H1 (cell line): ENCODE data around the gene FAM227B. TPM values are rescaled to one million over a fixed set of nuclear protein-coding genes. Genes with fewer than 3 reads are reported as not detected.

Experiments used
- ATF2 ChIP-seq: IDR thresholded peaks from 2 replicates; pipeline ENCODE4 v1.6.1; 2012; ENCODE audit warnings: low read length, inconsistent platforms
- CHD7 ChIP-seq: fragments of 300-600 bp; sonication (generic); IDR thresholded peaks from 2 replicates; pipeline ENCODE4 v1.7.1; 2012; ENCODE audit warnings: low read length, moderate library complexity, mild to moderate bottlenecking, inconsistent platforms; ENCODE audit not compliant: insufficient replicate concordance
- EZH2 ChIP-seq: fragments of 200-600 bp; sonication (generic); IDR thresholded peaks from 2 replicates; pipeline ENCODE4 v1.7.1; 2012; ENCODE audit warnings: low read depth, mild to moderate bottlenecking, moderate library complexity, low read length, inconsistent platforms; ENCODE audit not compliant: severe bottlenecking
- KDM5A ChIP-seq: fragments of 200-600 bp; IDR thresholded peaks from 2 replicates; pipeline ENCODE4 v1.7.1; 2012; ENCODE audit warnings: mild to moderate bottlenecking, low read length, inconsistent platforms, mixed read lengths
- POU5F1 ChIP-seq: IDR thresholded peaks from 2 replicates; pipeline ENCODE4 v1.6.1; 2011; ENCODE audit warnings: low read depth, mild to moderate bottlenecking, low read length, moderate library complexity
- TCF12 ChIP-seq: IDR thresholded peaks from 2 replicates; pipeline ENCODE4 v1.6.1; 2011; ENCODE audit warnings: low read depth, mild to moderate bottlenecking, low read length
- polyA plus RNA-seq, 7 experiments: library from polyadenylated mRNA; depleted of rRNA in 3 of 7; stranded (reverse) in 5 of 7; unstranded in 2 of 7; fragments of >200 nt in 5 of 7; fragments of 200-250 nt in 2 of 7; gene quantifications; 1 replicate in 5 of 7; 2 replicates in 1 of 7; 4 replicates in 1 of 7; pipeline versions ENCODE4 v1.2.1 to v1.2.3, GENCODE V29; 2011 to 2013; ENCODE audit warnings: missing spikeins in 2 of 7, mixed read lengths in 2 of 7
- total RNA-seq: library from RNA; stranded (reverse); fragmentation: NEBNext Ultra II Directional; extraction: Animal tissue kit (Norgen Biotek cat#: 25700); gene quantifications from 2 replicates; pipeline ENCODE4 v1.2.1, GENCODE V29; 2021

Gene FAM227B
- total and polyA plus RNA-seq, 2 of the 8 experiments (the other 6 are each of a cell fraction or from before 2014, with no cell fraction given) = 4.0 to 6.5 TPM

GRCh38 chr15:49423901-49424550, 196.6 kb downstream of the FAM227B start (continued):
- TF ChIP-seq CHD7 (no peak), KDM5A (no peak), ATF2 (no peak), POU5F1 (no peak), EZH2 (no peak), TCF12 (no peak)
